Left lung (tissue), 10 donors: ENCODE measurements around the gene GPR15. TPM values are rescaled to one million over a fixed set of nuclear protein-coding genes. Genes with fewer than 3 reads are reported as not detected.

Experiments used
- ATAC-seq: fragments of 200-7000 bp; cut with Tn5 transposase; one replicate; pipeline ENCODE4 v1.9.1; 2020; ENCODE audit warnings: moderate library complexity
- DNase-seq, 4 donors: peaks; one replicate each; pipeline ENCODE4 v3.0.0-alpha.2; 2013 to 2020
- H3K27ac ChIP-seq, 2 donors: fragments of 200-600 bp; sonication (generic) in 1 of 2; one replicate each; pipeline versions ENCODE4 v1.5.0 to v1.8.0; 2020 to 2021
- H3K27me3 ChIP-seq, 2 donors: fragments of 200-600 bp; sonication (generic) in 1 of 2; one replicate each; pipeline versions ENCODE4 v1.5.0 to v1.8.0; 2020 to 2021
- H3K36me3 ChIP-seq, 2 donors: fragments of 200-600 bp; sonication (generic) in 1 of 2; one replicate each; pipeline versions ENCODE4 v1.5.0 to v1.8.0; 2020 to 2021
- H3K4me1 ChIP-seq, 2 donors: fragments of 200-600 bp; one replicate each; pipeline ENCODE4 v1.8.0; 2021
- H3K4me3 ChIP-seq, 2 donors: fragments of 200-600 bp; sonication (generic) in 1 of 2; one replicate each; pipeline versions ENCODE4 v1.5.0 to v1.8.0; 2020 to 2021; ENCODE audit warnings: mild to moderate bottlenecking in 1 of 2
- H3K9me3 ChIP-seq, 2 donors: fragments of 200-600 bp; sonication (generic) in 1 of 2; one replicate each; pipeline versions ENCODE4 v1.5.0 to v1.8.0; 2020 to 2021
- CTCF ChIP-seq, 2 donors: fragments of 200-600 bp; sonication (generic) in 1 of 2; IDR thresholded peaks; one replicate each; pipeline versions ENCODE4 v1.5.0 to v1.8.0; 2021; ENCODE audit warnings: antibody characterized with exemption in 2 of 2
- intact Hi-C, 2 donors: fragments of 100-400 bp; cut with DNase I; formaldehyde crosslinking; loops; one replicate each; pipeline versions ENCODE4 v1.11.2 to v1.14.2; 2022
- polyA plus RNA-seq, 6 donors: library from polyadenylated mRNA; unstranded; fragments of 120-200 nt; gene quantifications; one replicate each; pipeline ENCODE4 v1.2.1, GENCODE V29; 2013; ENCODE audit not compliant: insufficient read length in 6 of 6
- total RNA-seq, 2 donors: library from RNA; stranded (reverse); fragmentation: NEBNext Ultra II Directional; extraction: Animal tissue kit (Norgen Biotek cat#: 25700); gene quantifications; one replicate each; pipeline ENCODE4 v1.2.1, GENCODE V29; 2021
- donor health status: DM: no; HTN: yes; CAD: no.
- donor health status: DM: no; HTN: no; CAD: no.

Gene GPR15
- total and polyA plus RNA-seq, 8 donors, result 0.58 TPM; not detected in 7

- ATAC-seq (no peak), DNase-seq (no peak)
- no peaks in the 10 kb centered on the region for H3K4me1 ChIP-seq
- peaks cover 0 to 63% of the 10 kb centered on the region in 2 donors for H3K36me3 ChIP-seq
- H3K27me3 ChIP-seq, result no peaks in the 10 kb centered on the region
- H3K4me3 ChIP-seq, result no peak overlapping the region
- no peak overlapping the region for H3K27ac ChIP-seq
- intact Hi-C loops, result no loop called here
- no peaks in the 10 kb centered on the region for H3K9me3 ChIP-seq
- no peak for TF ChIP-seq CTCF (IDR thresholded peaks at IDR 0.05)
Observed at GRCh38 chr3:98513091-98513511, 18.7 kb upstream of the GPR15 start.

GRCh38 chr3:98513736-98514135 is 18.0 kb upstream of the GPR15 start:
- ATAC-seq (no peak), DNase-seq (no peak)
- no peaks in the 10 kb centered on the region for H3K27me3 ChIP-seq
- intact Hi-C loops, result no loop called here
- peaks cover 0 to 1% of the 10 kb centered on the region in 2 donors for H3K4me1 ChIP-seq
- no peak overlapping the region for H3K27ac ChIP-seq
- peaks cover 0 to 69% of the 10 kb centered on the region in 2 donors for H3K36me3 ChIP-seq
- H3K9me3 ChIP-seq, result no peaks in the 10 kb centered on the region
- no peak for TF ChIP-seq CTCF (IDR thresholded peaks at IDR 0.05)
- no peak overlapping the region for H3K4me3 ChIP-seq

- no peaks in the 10 kb centered on the region for H3K9me3 ChIP-seq
- H3K4me1 ChIP-seq, result peaks cover 0 to 10% of the 10 kb centered on the region in 2 donors
- no peak for TF ChIP-seq CTCF (IDR thresholded peaks at IDR 0.05)
- DNase-seq (no peak), ATAC-seq (no peak)
- no peak overlapping the region for H3K4me3 ChIP-seq
- H3K27me3 ChIP-seq, result no peaks in the 10 kb centered on the region
- intact Hi-C loops, result no loop called here
- H3K36me3 ChIP-seq, result peaks cover 0 to 80% of the 10 kb centered on the region in 2 donors
- H3K27ac ChIP-seq, result no peak overlapping the region
Observed at GRCh38 chr3:98514948-98515347, 16.8 kb upstream of the GPR15 start.

- no peak for ATAC-seq
Observed at GRCh38 chr3:98518816-98519215, 13.0 kb upstream of the GPR15 start.

GRCh38 chr3:98519351-98519750 is 12.4 kb upstream of the GPR15 start:
- Histone ChIP-seq H3K27ac (no peak overlapping the region), H3K4me3 (no peak overlapping the region), H3K9me3 (no peaks in the 10 kb centered on the region), H3K4me1 (peaks cover 6 to 27% of the 10 kb centered on the region in 2 donors), H3K27me3 (no peaks in the 10 kb centered on the region), H3K36me3 (peaks cover 0 to 63% of the 10 kb centered on the region in 2 donors)
- intact Hi-C loops, result no loop called here
- DNase-seq (no peak), ATAC-seq (no peak)
- no peak for TF ChIP-seq CTCF (IDR thresholded peaks at IDR 0.05)

More at GRCh38 chr3:98518816-98519215, 13.0 kb upstream of the GPR15 start:
- no peak overlapping the region for H3K4me3 ChIP-seq
- H3K27ac ChIP-seq, result no peak overlapping the region
- no peaks in the 10 kb centered on the region for H3K27me3 ChIP-seq
- no peaks in the 10 kb centered on the region for H3K9me3 ChIP-seq
- H3K36me3 ChIP-seq, result peaks cover 0 to 69% of the 10 kb centered on the region in 2 donors
- H3K4me1 ChIP-seq, result peaks cover 6 to 27% of the 10 kb centered on the region in 2 donors
- intact Hi-C loops, result no loop called here
- no peak for DNase-seq
- no peak for TF ChIP-seq CTCF (IDR thresholded peaks at IDR 0.05)
